ENCODE results near the gene TNS2. TPM values are rescaled to one million over a fixed set of nuclear protein-coding genes. Genes with fewer than 3 reads are reported as not detected.
"Not testable (repeated sequence)": the region's sequence is repeated elsewhere in the genome, so short reads cannot be mapped to it uniquely, and the experiment has no call there.

The TNS2 gene
- total and polyA plus RNA-seq, 9 of the 15 experiments (the other 6 are each of a cell fraction or from before 2014, with no cell fraction given) = 0.28 to 3.1 (median 1.2) TPM; not detected in 1

DNA sequence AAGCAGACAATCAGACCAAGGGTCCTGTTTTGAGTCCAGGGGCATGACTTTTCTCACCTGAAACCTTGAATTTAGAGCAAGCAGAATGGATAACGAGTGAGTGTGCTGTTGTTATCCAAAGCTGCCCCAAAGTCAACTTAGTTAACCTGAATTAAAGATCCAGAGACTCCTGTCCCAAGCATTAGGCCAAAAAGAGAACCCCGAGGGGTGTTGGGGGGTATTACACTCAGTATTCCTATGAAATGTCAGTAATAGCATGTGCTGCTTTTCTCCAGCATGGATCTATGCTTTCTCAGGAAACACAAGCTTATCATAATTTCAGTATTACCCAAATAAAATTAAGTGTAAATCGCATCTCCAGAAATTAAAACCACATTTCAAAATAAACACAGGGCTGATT lies 24.6 kb upstream of the TNS2 start:
- Histone ChIP-seq H3K9me3 (replicated peaks; ENCODE audit: control insufficient read depth, insufficient read depth, low read depth, low read length) (no peaks in the 10 kb centered on the region), H2AFZ (ENCODE audit: low read depth, low read length) (no peak overlapping the region), H3K27ac (ENCODE audit: extremely low read depth, low read depth, low read length) (no peak overlapping the region), H3K9me1 (ENCODE audit: control insufficient read depth, insufficient read depth, low read length) (no peaks in the 10 kb centered on the region), H3K79me2 (ENCODE audit: control insufficient read depth, insufficient read depth, low read length) (peaks cover 32% of the 10 kb centered on the region; the same call in 2 of the 3 replicates), H3K9ac (ENCODE audit: insufficient read depth in 1 of 2, low read depth in 2 of 2, low read length in 2 of 2) (no peak overlapping the region), H3K36me3 (ENCODE audit: control insufficient read depth, insufficient read depth, low read length) (peaks cover 90% of the 10 kb centered on the region), H3K4me2 (ENCODE audit: insufficient read depth, low read length) (no peak overlapping the region), H3K4me1 (replicated peaks in 1 of 2; ENCODE audit: control insufficient read depth in 2 of 2, insufficient read depth in 2 of 2, low read length in 2 of 2) (no peaks in the 10 kb centered on the region), H3K4me3 (no peak overlapping the region), H3K27me3 (ENCODE audit: control insufficient read depth in 2 of 2, insufficient read depth in 2 of 2, low read length in 2 of 2) (no peaks in the 10 kb centered on the region), H4K20me1 (replicated peaks; ENCODE audit: control insufficient read depth, insufficient read depth, low read length) (no peaks in the 10 kb centered on the region)
- in situ Hi-C loops (cut with MboI) = no loop called here
- ChIA-PET CTCF (ENCODE audit: low intra/inter-chr PET ratio) (no interaction called here), POLR2A (interaction anchor here (0.6 to 4.0 kb wide), 5 partner anchors 9 to 107 kb away, joined by 3 to 11 read pairs (median 3); partner anchors contain the start of gene EIF4B)
- ATAC-seq = 0 out of 3 replicates have a peak, but pooled peaks have one; percentile 43
- BruUV-seq (replicated peaks) = no TSS peak
- intact Hi-C loops (cut with micrococcal nuclease) = no loop called here
- FAIRE-seq = no peak
- no peak for TF ChIP-seq MAFG (tag; conservative IDR thresholded peaks at IDR 0.05)
- TF ChIP-seq POLR2G (IDR thresholded peaks at IDR 0.05; ENCODE audit: low read depth, low read length) = peak; percentile 0; the same call in 1 of the 2 replicates
- DNase-seq (ENCODE audit: extremely low read depth in 1 of 4, low spot score in 3 of 4) = no peak
- 91% methylated on average over 3 of the region's 3 CpGs for WGBS (ENCODE audit: insufficient coverage, low coverage, missing lambda C conversion rate)

DNA sequence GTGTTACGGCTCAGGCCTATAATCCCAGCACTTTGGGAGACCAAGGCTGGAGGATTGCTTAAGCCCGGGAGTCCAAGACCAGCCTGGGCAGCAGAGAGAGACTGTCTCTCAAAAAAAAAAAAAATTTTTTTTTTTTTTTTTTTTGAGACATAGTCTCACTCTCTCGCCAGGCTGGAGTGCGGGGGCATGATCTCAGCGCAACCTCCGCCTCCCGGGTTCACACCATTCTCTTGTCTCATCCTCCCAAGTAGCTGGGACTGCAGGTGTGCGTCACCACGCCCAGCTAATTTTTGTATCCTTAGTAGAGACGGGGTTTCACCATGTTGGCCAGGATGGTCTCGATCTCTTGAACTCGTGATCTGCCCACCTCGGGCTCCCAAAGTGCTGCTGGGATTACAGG lies 22.9 kb upstream of the TNS2 start:
- H3K27me3 ChIP-seq (ENCODE audit: control insufficient read depth in 2 of 2, insufficient read depth in 2 of 2, low read length in 2 of 2); H3K4me3 ChIP-seq; DNase-seq (ENCODE audit: extremely low read depth in 1 of 4, low spot score in 3 of 4); FAIRE-seq; H3K9me3 ChIP-seq (replicated peaks; ENCODE audit: control insufficient read depth, insufficient read depth, low read depth, low read length); intact Hi-C loops (cut with micrococcal nuclease); BruUV-seq (replicated peaks); H2AFZ ChIP-seq (ENCODE audit: low read depth, low read length); H3K9ac ChIP-seq (ENCODE audit: insufficient read depth in 1 of 2, low read depth in 2 of 2, low read length in 2 of 2); H3K9me1 ChIP-seq (ENCODE audit: control insufficient read depth, insufficient read depth, low read length); H4K20me1 ChIP-seq (replicated peaks; ENCODE audit: control insufficient read depth, insufficient read depth, low read length); H3K4me1 ChIP-seq (replicated peaks in 1 of 2; ENCODE audit: control insufficient read depth in 2 of 2, insufficient read depth in 2 of 2, low read length in 2 of 2); in situ Hi-C loops (cut with MboI); H3K27ac ChIP-seq (ENCODE audit: extremely low read depth, low read depth, low read length); H3K4me2 ChIP-seq (ENCODE audit: insufficient read depth, low read length); ATAC-seq; CTCF ChIA-PET (ENCODE audit: low intra/inter-chr PET ratio): not testable (repeated sequence)
- Histone ChIP-seq H3K79me2 (ENCODE audit: control insufficient read depth, insufficient read depth, low read length) (peaks cover 21% of the 10 kb centered on the region; the same call in 2 of the 3 replicates), H3K36me3 (ENCODE audit: control insufficient read depth, insufficient read depth, low read length) (peaks cover 89% of the 10 kb centered on the region)
- WGBS (ENCODE audit: insufficient coverage, low coverage, missing lambda C conversion rate) = 87% methylated on average over 11 of the region's 13 CpGs
- TF ChIP-seq ZNF384 (IDR thresholded peaks at IDR 0.05; ENCODE audit: low read depth, low read length) = 0 out of 2 replicates have a peak, but pooled peaks have one; percentile 42
- POLR2A ChIA-PET = interaction anchor here (0.5 to 4.0 kb wide), 4 partner anchors 10 to 318 kb away, joined by 3 to 11 read pairs (median 4); no protein-coding TSS in a partner anchor
